CD14-positive monocyte (primary cell): ENCODE data around the gene TPRG1. TPM values are rescaled to one million over a fixed set of nuclear protein-coding genes. Genes with fewer than 3 reads are reported as not detected.

Experiments used
- DNase-seq, 3 donors: peaks; one replicate each; pipeline ENCODE4 v3.0.0-alpha.2; 2011 to 2022
- H2AFZ ChIP-seq: 2 replicates; pipeline ENCODE4 v1.6.0; 2012; ENCODE audit warnings: mild to moderate bottlenecking, low read depth, low read length, inconsistent platforms; ENCODE audit not compliant: insufficient read depth, poor library complexity, severe bottlenecking
- H3K27ac ChIP-seq, 2 donors: 1 replicate in 1 of 2; 2 replicates in 1 of 2; pipeline ENCODE4 v1.5.1; 2012 to 2013; ENCODE audit warnings: low read length in 2 of 2, control low read depth in 1 of 2, inconsistent platforms in 1 of 2, low read depth in 1 of 2, mild to moderate bottlenecking in 1 of 2
- H3K27me3 ChIP-seq, 2 donors: one replicate each; pipeline versions ENCODE4 v1.6.0 to v1.6.1; 2011 to 2013; ENCODE audit warnings: low read length in 2 of 2; ENCODE audit not compliant: control insufficient read depth in 2 of 2, insufficient read depth in 2 of 2
- H3K36me3 ChIP-seq, 2 donors: replicated peaks in 1 of 2; 1 replicate in 1 of 2; 2 replicates in 1 of 2; pipeline versions ENCODE4 v1.5.1 to v1.6.1; 2012 to 2013; ENCODE audit warnings: low read length in 2 of 2, control low read depth in 1 of 2, inconsistent platforms in 1 of 2, mild to moderate bottlenecking in 1 of 2; ENCODE audit not compliant: insufficient read depth in 2 of 2, control insufficient read depth in 1 of 2
- H3K4me1 ChIP-seq, 2 donors: 1 replicate in 1 of 2; 2 replicates in 1 of 2; pipeline versions ENCODE4 v1.5.1 to v1.6.1; 2012 to 2013; ENCODE audit warnings: low read length in 2 of 2, control low read depth in 1 of 2, inconsistent platforms in 1 of 2, mild to moderate bottlenecking in 1 of 2, moderate library complexity in 1 of 2; ENCODE audit not compliant: insufficient read depth in 2 of 2, control insufficient read depth in 1 of 2
- H3K4me2 ChIP-seq: replicated peaks from 2 replicates; pipeline ENCODE3; 2012; ENCODE audit warnings: low read length, moderate library complexity, mild to moderate bottlenecking; ENCODE audit not compliant: poor library complexity, severe bottlenecking; ENCODE audit errors: extremely low read depth
- H3K4me3 ChIP-seq, 3 experiments: fragments of 200-600 bp in 1 of 3; sonication (generic) in 1 of 3; replicated peaks in 1 of 3; 1 replicate in 2 of 3; 2 replicates in 1 of 3; pipeline ENCODE4 v1.5.1; 2011 to 2013; ENCODE audit warnings: low read length in 3 of 3, mild to moderate bottlenecking in 3 of 3, control low read depth in 2 of 3, low read depth in 2 of 3, inconsistent platforms in 1 of 3, moderate library complexity in 1 of 3
- H3K79me2 ChIP-seq: 2 replicates; pipeline ENCODE4 v1.6.0; 2012; ENCODE audit warnings: mild to moderate bottlenecking, control low read depth, inconsistent platforms, low read length, moderate library complexity; ENCODE audit not compliant: insufficient read depth
- H3K9ac ChIP-seq: 2 replicates; pipeline ENCODE4 v1.6.0; 2017; ENCODE audit warnings: low read length, mild to moderate bottlenecking; ENCODE audit not compliant: insufficient read depth, poor library complexity, severe bottlenecking
- H3K9me3 ChIP-seq, 2 donors: replicated peaks in 1 of 2; 1 replicate in 1 of 2; 2 replicates in 1 of 2; pipeline versions ENCODE4 v1.5.1 to v1.6.1; 2012 to 2013; ENCODE audit warnings: low read length in 2 of 2, control low read depth in 1 of 2; ENCODE audit not compliant: control insufficient read depth in 1 of 2, insufficient read depth in 1 of 2
- H4K20me1 ChIP-seq: 2 replicates; pipeline ENCODE4 v1.6.0; 2012; ENCODE audit warnings: mild to moderate bottlenecking, low read length, control low read depth, moderate library complexity; ENCODE audit not compliant: insufficient read depth
- H3K27ac Mint-ChIP-seq, 7 donors: one replicate each; pipeline ENCODE4 v1.8.0; 2020; ENCODE audit warnings: mild to moderate bottlenecking in 7 of 7, mixed read lengths in 7 of 7, moderate library complexity in 6 of 7, inconsistent platforms in 2 of 7
- H3K27me3 Mint-ChIP-seq, 3 donors: one replicate each; pipeline ENCODE4 v1.8.0; 2021 to 2022; ENCODE audit warnings: low read depth in 3 of 3, mild to moderate bottlenecking in 3 of 3, mixed read lengths in 3 of 3, moderate library complexity in 3 of 3, inconsistent platforms in 1 of 3
- H3K36me3 Mint-ChIP-seq, 2 donors: one replicate each; pipeline ENCODE4 v1.8.0; 2020; ENCODE audit warnings: mixed read lengths in 2 of 2, inconsistent platforms in 1 of 2, mild to moderate bottlenecking in 1 of 2
- H3K4me1 Mint-ChIP-seq: one replicate; pipeline ENCODE4 v1.8.0; 2020; ENCODE audit warnings: mild to moderate bottlenecking, mixed read lengths
- H3K4me3 Mint-ChIP-seq, 2 donors: one replicate each; pipeline ENCODE4 v1.8.0; 2020; ENCODE audit warnings: mild to moderate bottlenecking in 2 of 2, mixed read lengths in 2 of 2, moderate library complexity in 1 of 2
- H3K9me3 Mint-ChIP-seq, 7 donors: one replicate each; pipeline ENCODE4 v1.8.0; 2020 to 2022; ENCODE audit warnings: mixed read lengths in 7 of 7, mild to moderate bottlenecking in 6 of 7, moderate library complexity in 6 of 7, inconsistent platforms in 2 of 7
- CTCF ChIP-seq: fragments of 200-600 bp; IDR thresholded peaks from one replicate; pipeline ENCODE4 v1.8.0; 2022; ENCODE audit warnings: antibody characterized with exemption, mild to moderate bottlenecking
- WGBS: methylation state at CpG from one replicate; pipeline ENCODE4 v1.1.5; 2013; ENCODE audit warnings: missing lambda C conversion rate; ENCODE audit not compliant: insufficient coverage; 5-methylcytosine and 5-hydroxymethylcytosine counted together
- intact Hi-C, 2 donors: fragments of 100-400 bp; cut with micrococcal nuclease; formaldehyde crosslinking; loops; one replicate each; pipeline versions ENCODE4 v1.15.0 to v1.15.1; 2023
- polyA plus RNA-seq, 3 donors: library from polyadenylated mRNA; depleted of rRNA in 1 of 3; unstranded in 2 of 3; stranded (reverse) in 1 of 3; fragments of 300-500 nt in 2 of 3; fragments of >200 nt in 1 of 3; fragmentation: Illumina TruSeq in 2 of 3; gene quantifications; 1 replicate in 2 of 3; 2 replicates in 1 of 3; pipeline ENCODE4 v1.2.3, GENCODE V29; 2012 to 2021

The TPRG1 gene
- polyA plus RNA-seq, 3 donors = 0.14 to 1.7 (median 0.55) TPM

GRCh38 chr3:189122526-189123205 is 49.1 kb upstream of the TPRG1 start:
- no peak overlapping the region for H3K27ac Mint-ChIP-seq

More at GRCh38 chr3:189122526-189123205, 49.1 kb upstream of the TPRG1 start:
- Histone ChIP-seq H3K4me2 (no peak overlapping the region), H3K27ac (no peak overlapping the region), H3K9ac (no peak overlapping the region), H3K4me3 (no peak overlapping the region), H2AFZ (no peak overlapping the region), H3K4me1 (no peaks in the 10 kb centered on the region), H3K27me3 (no peaks in the 10 kb centered on the region), H3K36me3 (no peaks in the 10 kb centered on the region), H4K20me1 (no peaks in the 10 kb centered on the region), H3K9me3 (peaks cover 14 to 19% of the 10 kb centered on the region in 2 donors), H3K79me2 (no peaks in the 10 kb centered on the region)
- H3K9me3 Mint-ChIP-seq = peaks cover 18 to 27% (median 23%) of the 10 kb centered on the region in 7 donors
- peaks cover 0 to 2% (median 1%) of the 10 kb centered on the region in 3 donors for H3K27me3 Mint-ChIP-seq
- WGBS = no CpG with 5 or more reads among the region's 5 CpGs
- DNase-seq = no peak
- H3K36me3 Mint-ChIP-seq = peaks cover 0 to 3% of the 10 kb centered on the region in 2 donors
- intact Hi-C loops = no loop called here
- peaks cover 2% of the 10 kb centered on the region for H3K4me1 Mint-ChIP-seq
- TF ChIP-seq CTCF = no peak
- no peak overlapping the region for H3K4me3 Mint-ChIP-seq
